ENCODE data around the gene ACVRL1.

Gene ACVRL1

DNA sequence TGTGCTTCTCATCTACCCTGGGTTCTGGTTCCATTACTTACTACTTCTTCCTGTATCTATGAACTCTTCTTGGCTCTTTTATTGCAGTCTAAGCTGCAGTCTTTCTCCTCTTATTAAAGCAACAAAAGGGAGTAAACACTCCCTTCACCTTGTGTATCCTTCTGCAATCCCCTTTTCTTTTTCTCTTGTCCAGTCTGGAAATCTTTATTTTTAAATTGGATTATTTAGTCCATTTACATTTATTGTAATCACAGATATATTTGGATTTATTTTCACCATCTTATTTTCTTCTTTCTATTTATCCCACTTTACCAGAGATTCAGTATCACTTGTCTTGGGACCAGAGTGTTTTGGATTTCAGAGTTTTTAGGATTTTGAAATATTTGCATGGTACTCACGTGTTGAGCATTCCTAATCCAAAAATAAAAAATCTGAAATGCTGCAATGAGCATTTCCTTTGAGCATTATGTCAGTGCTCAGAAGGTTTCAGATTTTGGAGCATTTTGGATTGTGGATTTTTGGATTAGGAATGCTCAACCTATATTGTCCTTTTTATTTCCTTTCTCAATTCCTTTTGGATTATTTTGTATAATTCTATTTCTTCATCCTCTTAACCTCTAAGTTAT lies 37.4 kb downstream of the ACVRL1 start:
- no peak for DNase-seq

DNA sequence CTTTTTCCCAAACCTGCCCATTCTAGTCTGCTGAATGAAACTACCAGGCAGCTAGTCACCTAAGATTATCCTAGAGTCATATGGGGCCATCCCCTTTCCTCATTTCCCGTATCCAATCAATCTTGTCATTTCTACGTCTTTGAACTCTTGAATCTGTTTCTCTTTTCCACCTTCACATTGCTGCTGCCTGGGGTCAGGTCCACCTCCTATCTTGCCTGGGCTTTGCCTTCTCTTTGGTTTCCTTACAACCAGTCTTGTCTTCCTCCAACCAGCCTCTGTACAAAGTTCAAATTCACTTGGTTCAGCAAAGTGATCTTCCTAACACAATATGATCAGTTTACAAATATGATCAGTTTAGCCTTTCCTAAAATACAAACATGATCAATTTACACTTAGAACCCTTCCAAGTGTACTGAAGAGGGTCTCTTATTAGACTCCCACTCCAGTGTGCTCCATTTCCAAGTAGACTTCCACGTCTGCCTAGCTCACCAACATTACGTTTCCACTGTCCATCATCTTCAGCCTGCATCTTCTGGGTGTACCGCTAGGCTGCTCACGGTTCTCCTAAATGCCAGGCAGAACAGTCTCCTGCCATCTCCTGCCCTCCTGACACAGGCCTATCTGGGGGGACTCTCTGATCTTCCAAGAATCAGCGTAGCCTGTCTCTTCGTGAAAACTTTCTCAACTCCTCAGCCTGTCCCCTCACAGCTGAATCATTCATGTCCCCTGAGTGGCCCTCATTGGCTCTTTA lies 40.1 kb downstream of the ACVRL1 start:
- no peak for DNase-seq

GRCh38 chr12:51948066-51948465 lies 40.8 kb downstream of the ACVRL1 start:
- DNase-seq = no peak

- no peak for DNase-seq
Observed at GRCh38 chr12:51949342-51950030, 42.2 kb downstream of the ACVRL1 start.

GRCh38 chr12:51950682-51951198 lies 43.4 kb downstream of the ACVRL1 start:
- DNase-seq = no peak

GRCh38 chr12:51951199-51951842 lies 44.0 kb downstream of the ACVRL1 start, which contains the start of gene ACVR1B:
Gene ACVR1B, plus strand, starts transcription at chr12:51951699. Its CDS starts 45 bp downstream, at chr12:51951744.
- DNase-seq = peak; percentile 43

GRCh38 chr12:51951843-51952722 lies 44.8 kb downstream of the ACVRL1 start:
- no peak for DNase-seq

DNA sequence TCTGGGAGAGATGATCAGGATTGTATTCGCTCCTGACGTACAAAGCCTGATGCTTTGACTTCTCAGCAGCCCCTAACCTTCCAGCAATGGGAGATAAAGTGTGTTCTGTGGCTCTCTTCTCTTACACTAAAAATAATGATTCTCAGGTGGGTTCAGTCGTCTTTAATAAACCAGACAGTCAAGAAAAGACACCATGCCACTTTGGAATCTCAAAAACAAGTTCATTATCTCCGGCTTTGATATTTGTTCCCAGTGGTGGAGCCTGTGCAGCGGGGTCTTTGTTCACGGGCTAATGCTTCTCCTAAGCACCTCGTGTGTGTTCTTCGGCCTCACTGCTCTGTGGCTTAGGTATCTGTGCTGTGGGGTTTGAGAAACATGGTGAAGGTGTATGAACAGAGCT lies 45.8 kb downstream of the ACVRL1 start:
- no peak for DNase-seq

DNA sequence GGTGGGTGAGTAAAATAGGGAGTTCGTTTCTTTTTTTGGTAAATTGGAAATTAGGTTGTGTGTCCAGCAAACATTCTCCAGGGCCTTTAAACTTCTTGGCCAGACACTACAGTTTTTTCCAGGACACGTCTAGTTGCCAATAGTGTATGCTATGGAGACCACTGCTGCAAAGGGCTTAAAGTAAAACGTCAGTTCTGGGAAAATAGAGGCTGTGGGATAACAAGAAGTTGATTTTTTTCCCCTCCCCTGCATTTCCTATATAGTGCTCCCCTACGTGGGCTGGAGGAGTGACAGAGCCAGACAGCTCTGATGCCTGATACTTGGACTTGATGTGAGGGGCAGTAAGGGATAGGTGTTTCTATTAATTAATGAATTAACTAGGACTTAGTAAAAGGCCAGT lies 46.6 kb downstream of the ACVRL1 start:
- no peak for DNase-seq

GRCh38 chr12:51954561-51955361 lies 47.5 kb downstream of the ACVRL1 start:
- no peak for DNase-seq

DNA sequence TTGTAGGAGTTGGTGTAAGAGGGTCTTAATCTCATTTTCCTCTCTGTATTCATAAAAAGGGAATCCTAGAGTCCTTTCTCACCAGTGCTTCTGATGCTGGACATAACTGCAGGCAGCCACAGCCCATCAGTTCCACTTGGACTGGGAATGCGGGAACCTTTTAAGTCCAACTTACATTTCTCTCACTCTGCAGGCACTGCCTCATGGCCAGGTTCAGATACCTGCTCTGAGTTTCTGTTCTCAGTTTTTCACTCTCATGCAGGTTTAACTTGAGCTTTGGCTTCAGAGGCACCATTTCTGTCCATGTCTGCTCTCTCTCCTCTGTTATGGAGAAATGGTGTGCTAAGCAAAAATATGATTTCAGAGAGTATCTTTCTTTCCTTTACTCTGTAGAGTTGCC lies 48.4 kb downstream of the ACVRL1 start:
- DNase-seq = no peak

- no peak for DNase-seq
Observed at GRCh38 chr12:51958542-51958941, 51.2 kb downstream of the ACVRL1 start.

DNA sequence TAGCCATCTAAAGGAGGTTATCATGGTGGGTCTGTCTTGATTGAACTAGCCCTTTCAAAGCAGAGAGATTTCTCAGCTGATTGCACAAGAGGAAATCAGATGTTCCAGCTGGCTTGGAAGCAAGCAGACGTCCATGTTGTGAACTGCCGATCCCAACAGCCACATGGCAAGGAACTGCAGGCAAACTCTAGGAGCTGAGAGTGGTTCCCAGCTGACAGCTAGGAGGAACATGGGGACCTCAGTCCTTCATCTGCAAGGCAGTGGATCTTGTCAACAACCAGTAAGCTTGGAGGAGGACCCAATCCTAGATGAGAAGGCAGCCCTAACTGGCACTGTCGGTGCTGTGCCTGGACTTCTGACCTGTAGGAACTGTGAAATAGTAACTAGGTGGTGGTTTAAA lies 51.9 kb downstream of the ACVRL1 start:
- DNase-seq = no peak

GRCh38 chr12:51959921-51960320 lies 52.6 kb downstream of the ACVRL1 start:
- DNase-seq = no peak

- no peak for DNase-seq
Observed at GRCh38 chr12:51960488-51960887, 53.2 kb downstream of the ACVRL1 start.

DNA sequence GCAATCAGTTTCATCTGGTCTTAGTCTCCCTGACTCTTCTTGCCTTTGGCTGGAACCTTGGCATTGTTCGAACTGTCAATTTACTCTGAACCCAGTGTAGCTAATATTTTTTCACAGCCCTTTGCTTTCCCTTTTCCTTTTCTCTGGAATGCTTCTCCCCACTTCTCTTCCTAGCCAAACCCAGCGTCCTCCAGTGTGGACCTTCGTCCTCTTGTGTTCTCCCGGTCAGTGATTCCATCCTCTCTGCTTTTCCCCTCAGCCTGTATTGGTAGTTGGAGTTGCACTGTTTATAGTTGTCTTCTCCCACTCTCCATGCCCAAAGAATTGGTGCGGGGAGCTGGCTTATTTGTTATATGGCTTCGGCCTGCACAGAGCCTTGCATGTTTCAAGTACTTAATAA lies 53.6 kb downstream of the ACVRL1 start:
- no peak for DNase-seq

GRCh38 chr12:51961834-51962233 lies 54.5 kb downstream of the ACVRL1 start:
- no peak for DNase-seq

DNA sequence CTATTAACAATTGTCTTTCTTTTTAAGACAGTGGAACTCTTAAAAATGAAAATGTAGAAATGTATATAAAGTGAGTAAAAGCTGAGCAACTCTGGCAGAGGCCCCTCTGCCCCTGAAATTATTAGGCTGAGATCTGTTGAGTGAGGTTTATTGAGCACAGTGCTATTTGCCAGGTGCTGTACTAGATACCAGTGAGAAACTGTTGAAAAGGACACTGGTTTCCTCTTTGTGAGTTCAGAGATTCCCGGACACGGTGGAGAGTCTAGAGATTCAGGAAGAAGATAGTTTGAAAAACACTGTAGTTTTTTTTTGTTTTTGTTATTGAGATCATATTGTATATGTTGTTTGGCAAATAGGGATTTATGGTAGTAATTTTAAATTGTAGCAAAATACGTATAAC lies 55.4 kb downstream of the ACVRL1 start:
- no peak for DNase-seq

- no peak for DNase-seq
Observed at GRCh38 chr12:51963477-51963876, 56.2 kb downstream of the ACVRL1 start.

DNA sequence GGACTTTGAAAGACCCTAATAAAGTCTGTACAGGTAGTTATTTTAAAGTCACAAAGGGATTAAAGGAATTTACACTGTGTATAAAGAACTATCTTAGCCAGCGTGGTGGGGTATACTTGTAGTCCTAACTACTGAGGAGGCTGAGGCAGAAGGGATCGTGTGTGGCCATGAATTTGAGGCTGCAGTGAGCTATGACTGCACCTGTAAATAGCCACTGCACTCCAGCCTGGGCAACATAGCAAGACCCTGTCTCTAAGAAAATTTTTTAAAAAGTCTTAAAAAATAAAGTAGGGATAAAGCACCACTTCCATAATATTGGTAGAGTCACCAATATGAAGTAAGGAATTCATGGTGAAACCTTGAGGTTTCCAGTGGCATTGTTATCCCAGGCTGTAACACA lies 62.3 kb downstream of the ACVRL1 start:
- no peak for DNase-seq

- DNase-seq = no peak
Observed at GRCh38 chr12:51970904-51971646, 63.8 kb downstream of the ACVRL1 start.

All from GF-D8 (cell line).